Stimulated activated naive CD8-positive, alpha-beta T cell treated with anti-CD3 and anti-CD28 coated beads, Interleukin-15, Interleukin-2, amounts not matched to agents 100 ng/mL and 50 ng/mL, for 24 hours (primary cell): ENCODE measurements around the gene CMTM7.

ENCODE experiments used
- H3K27ac Mint-ChIP-seq: one replicate; pipeline ENCODE4 v1.8.0; 2021; ENCODE audit warnings: mild to moderate bottlenecking, mixed read lengths
- H3K27me3 Mint-ChIP-seq: one replicate; pipeline ENCODE4 v1.8.0; 2021; ENCODE audit warnings: mixed read lengths
- H3K36me3 Mint-ChIP-seq: one replicate; pipeline ENCODE4 v1.8.0; 2021; ENCODE audit warnings: low read depth, mixed read lengths
- H3K4me1 Mint-ChIP-seq: one replicate; pipeline ENCODE4 v1.8.0; 2021; ENCODE audit warnings: low read depth, mixed read lengths
- H3K4me3 Mint-ChIP-seq: one replicate; pipeline ENCODE4 v1.8.0; 2021; ENCODE audit warnings: mild to moderate bottlenecking, mixed read lengths
- H3K9me3 Mint-ChIP-seq: one replicate; pipeline ENCODE4 v1.8.0; 2021; ENCODE audit warnings: mixed read lengths

The CMTM7 gene

GRCh38 chr3:32487781-32488473, 96.3 kb downstream of the CMTM7 start:
- Mint-ChIP-seq H3K36me3 (peaks cover 49% of the 10 kb centered on the region), H3K27ac (no peak overlapping the region), H3K4me1 (peaks cover 24% of the 10 kb centered on the region), H3K27me3 (no peaks in the 10 kb centered on the region), H3K9me3 (no peaks in the 10 kb centered on the region), H3K4me3 (no peak overlapping the region)

DNA sequence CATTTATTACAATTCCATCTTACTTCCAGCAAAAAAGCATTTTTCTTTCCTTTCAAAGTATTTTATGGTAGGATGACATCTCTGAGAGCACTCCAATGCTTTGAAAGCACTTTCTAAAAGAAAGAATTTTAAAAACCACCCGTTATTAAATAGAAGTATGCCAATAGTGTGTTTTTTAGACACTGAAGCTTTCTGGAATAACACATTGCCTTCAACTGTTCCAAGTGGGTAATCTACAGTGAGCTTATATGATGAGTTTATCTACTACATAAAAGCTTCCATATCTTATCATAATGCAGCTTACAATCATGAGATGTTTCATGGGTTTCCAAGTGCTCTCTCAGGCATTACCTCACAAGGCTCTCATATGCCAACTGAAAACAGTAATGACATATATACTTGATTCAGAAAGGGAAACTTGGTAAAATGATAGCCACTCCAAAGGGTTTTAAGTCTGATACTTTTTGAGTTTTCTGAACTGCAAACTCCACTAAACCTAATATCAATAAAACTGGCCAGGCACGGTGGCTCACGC, 96.9 kb downstream of the CMTM7 start:
- peaks cover 45% of the 10 kb centered on the region for H3K36me3 Mint-ChIP-seq
- H3K27me3 Mint-ChIP-seq, result no peaks in the 10 kb centered on the region
- H3K27ac Mint-ChIP-seq, result no peak overlapping the region
- H3K4me1 Mint-ChIP-seq, result peaks cover 22% of the 10 kb centered on the region
- no peak overlapping the region for H3K4me3 Mint-ChIP-seq
- H3K9me3 Mint-ChIP-seq, result no peaks in the 10 kb centered on the region

DNA sequence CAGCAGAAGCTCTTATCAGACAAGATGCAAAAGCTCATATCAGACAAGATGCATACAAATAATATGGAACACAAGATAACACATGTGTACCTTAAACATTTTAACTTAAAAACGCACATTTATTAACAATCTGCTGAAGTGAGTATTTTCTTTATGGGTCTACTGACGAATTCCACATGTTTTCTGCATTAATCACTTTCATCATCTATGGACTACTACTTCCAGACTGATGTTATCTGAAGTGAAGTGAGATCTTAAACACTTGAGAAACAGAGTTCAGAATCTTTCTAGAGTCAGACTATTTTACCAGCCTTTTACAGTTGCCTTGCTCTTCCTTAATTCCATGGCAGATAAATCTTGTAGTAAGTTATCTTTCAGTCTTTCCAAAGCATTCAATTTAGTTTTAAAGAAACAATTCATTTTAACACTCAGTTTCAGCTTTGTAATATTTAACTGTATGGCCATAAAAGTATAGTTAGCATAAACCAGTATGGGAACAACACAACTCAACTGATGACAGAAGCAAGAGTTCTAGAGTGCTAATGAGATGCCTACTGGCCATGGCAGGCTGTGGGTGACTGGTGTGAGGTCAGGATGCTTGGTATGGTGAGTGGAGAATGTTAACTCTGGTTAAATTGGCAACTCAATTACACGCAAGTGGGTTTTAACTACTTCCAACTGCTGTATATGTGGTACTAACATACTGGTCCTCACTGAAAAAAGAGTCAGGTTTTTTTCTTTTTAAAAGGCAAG, 101.2 kb downstream of the CMTM7 start:
- Mint-ChIP-seq H3K27ac (no peak overlapping the region), H3K36me3 (peaks cover 19% of the 10 kb centered on the region), H3K4me1 (peaks cover 27% of the 10 kb centered on the region), H3K9me3 (no peaks in the 10 kb centered on the region), H3K27me3 (no peaks in the 10 kb centered on the region), H3K4me3 (no peak overlapping the region)

DNA sequence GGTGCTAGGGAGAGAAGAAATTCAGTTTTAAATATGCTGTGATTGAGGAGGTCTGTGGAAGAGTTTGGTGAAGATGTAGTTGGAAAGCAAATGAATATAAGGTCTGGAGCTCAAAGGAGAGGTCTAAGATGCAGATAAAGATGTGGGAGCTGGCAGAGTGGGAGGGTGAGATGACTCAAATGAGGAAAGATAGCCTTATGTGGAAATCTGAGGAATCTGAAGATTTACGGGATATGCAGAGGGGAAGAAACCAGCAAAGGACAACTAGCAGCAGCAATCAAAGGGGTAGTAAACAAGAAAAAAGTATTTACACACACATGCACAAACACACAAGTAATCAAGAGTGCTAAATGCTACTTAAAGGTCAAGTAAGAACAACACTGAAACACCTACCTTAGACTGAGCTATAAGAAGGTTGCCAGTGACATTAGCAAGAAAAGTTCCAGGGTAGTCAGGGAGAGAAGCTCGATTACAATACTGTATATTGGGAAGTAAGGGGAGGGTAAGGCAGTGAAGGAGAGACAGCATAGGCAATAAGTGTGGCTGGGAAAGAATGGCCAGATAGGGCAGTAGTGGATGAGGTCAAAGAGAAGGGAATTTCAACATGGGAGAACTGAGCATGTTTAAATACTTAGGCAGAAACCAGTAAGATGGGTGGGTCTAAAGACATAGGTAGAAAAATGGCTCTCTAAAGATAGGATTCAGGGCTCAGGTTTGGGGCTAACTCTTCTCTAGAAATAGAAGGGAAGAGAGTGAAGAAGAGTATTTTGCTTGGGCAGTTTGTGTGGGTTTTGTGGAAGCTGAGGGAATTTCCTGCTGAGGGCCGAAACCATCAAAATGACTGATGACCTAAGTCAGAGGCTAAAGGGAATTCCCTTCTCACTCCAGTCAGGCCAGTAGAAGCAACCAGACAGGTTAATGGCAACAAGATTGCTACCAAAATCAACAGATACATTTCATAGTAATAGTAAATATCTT, 102.1 kb downstream of the CMTM7 start:
- H3K4me3 Mint-ChIP-seq, result no peak overlapping the region
- peaks cover 15% of the 10 kb centered on the region for H3K36me3 Mint-ChIP-seq

GRCh38 chr3:32495085-32495484, 103.4 kb downstream of the CMTM7 start:
- Mint-ChIP-seq H3K9me3 (no peaks in the 10 kb centered on the region), H3K27me3 (no peaks in the 10 kb centered on the region), H3K27ac (peak overlapping the region; percentile 28), H3K4me3 (no peak overlapping the region), H3K36me3 (peaks cover 18% of the 10 kb centered on the region), H3K4me1 (peaks cover 39% of the 10 kb centered on the region)

More for the DNA sequence above, 102.1 kb downstream of the CMTM7 start:
- peaks cover 30% of the 10 kb centered on the region for H3K4me1 Mint-ChIP-seq
- no peaks in the 10 kb centered on the region for H3K9me3 Mint-ChIP-seq
- no peak overlapping the region for H3K27ac Mint-ChIP-seq
- no peaks in the 10 kb centered on the region for H3K27me3 Mint-ChIP-seq

GRCh38 chr3:32495609-32496008, 104.0 kb downstream of the CMTM7 start:
- Mint-ChIP-seq H3K4me3 (no peak overlapping the region), H3K27me3 (no peaks in the 10 kb centered on the region), H3K9me3 (no peaks in the 10 kb centered on the region), H3K4me1 (peaks cover 44% of the 10 kb centered on the region), H3K27ac (peak overlapping the region; percentile 28), H3K36me3 (peaks cover 23% of the 10 kb centered on the region)

DNA sequence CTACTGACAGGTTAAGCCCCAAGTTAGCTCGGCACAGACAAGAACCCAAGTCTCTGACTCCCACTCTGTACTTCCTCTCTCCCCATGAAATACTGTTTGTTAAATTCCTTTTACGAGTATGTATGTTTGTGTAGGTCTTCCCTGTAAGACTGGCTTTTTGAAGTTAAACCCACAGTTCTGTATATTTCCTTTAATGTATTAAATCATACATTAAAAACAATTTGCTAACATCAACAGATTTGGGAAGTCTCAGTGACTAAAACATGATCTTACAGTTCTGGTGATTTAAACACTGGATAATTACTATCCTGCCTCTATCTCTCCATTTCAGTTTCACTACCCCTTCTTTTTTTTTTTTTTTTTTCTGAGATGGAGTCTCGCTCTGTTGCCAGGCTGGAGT, 106.6 kb downstream of the CMTM7 start:
- peaks cover 60% of the 10 kb centered on the region for H3K4me1 Mint-ChIP-seq
- peak overlapping the region; percentile 32 for H3K27ac Mint-ChIP-seq
- no peak overlapping the region for H3K4me3 Mint-ChIP-seq
- no peaks in the 10 kb centered on the region for H3K9me3 Mint-ChIP-seq
- H3K27me3 Mint-ChIP-seq, result no peaks in the 10 kb centered on the region
- peaks cover 24% of the 10 kb centered on the region for H3K36me3 Mint-ChIP-seq

- H3K27ac Mint-ChIP-seq, result no peak overlapping the region
- no peak overlapping the region for H3K4me3 Mint-ChIP-seq
- H3K9me3 Mint-ChIP-seq, result no peaks in the 10 kb centered on the region
- H3K36me3 Mint-ChIP-seq, result peaks cover 24% of the 10 kb centered on the region
- H3K4me1 Mint-ChIP-seq, result peaks cover 63% of the 10 kb centered on the region
- H3K27me3 Mint-ChIP-seq, result no peaks in the 10 kb centered on the region
Observed at GRCh38 chr3:32498992-32499391, 107.3 kb downstream of the CMTM7 start.

DNA sequence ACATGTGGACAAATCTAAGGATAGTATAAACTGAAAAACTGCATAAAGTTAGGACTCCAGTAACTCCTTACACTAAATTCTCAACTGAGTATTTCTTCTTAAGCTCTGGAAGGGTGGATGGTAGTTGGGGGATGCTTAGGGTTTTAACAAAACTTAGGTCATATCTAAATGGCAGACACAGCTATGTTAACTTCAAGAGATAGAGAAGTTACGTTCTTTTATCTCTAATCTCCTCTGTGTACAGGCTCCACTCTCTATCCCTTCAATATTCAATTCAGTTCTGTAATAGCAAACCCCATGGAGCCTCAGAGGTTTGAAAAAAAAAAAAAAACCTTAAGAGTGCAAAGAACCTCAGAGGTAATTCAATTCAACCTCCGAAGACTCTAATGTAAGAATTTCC, 107.9 kb downstream of the CMTM7 start:
- Mint-ChIP-seq H3K9me3 (no peaks in the 10 kb centered on the region), H3K36me3 (peaks cover 24% of the 10 kb centered on the region), H3K27me3 (no peaks in the 10 kb centered on the region), H3K4me1 (peaks cover 63% of the 10 kb centered on the region), H3K4me3 (no peak overlapping the region), H3K27ac (no peak overlapping the region)

DNA sequence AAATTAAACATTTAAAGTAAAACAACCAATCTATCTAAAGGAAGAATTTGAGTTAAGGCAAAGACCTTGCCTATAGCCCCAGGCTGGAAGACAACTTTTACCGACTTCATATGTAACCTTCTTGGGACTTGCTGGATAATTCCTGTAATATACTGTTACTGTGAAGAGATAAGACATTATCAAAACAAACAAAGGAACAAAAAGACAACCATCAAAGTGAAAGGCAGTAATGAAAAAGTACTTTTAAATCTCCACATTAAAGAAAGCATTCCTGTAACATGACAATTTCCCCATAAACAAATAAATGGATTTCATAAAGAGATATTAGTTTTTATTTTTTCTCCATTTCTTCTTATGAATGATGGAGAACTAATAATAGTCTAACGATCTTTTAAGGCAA, 108.6 kb downstream of the CMTM7 start:
- no peaks in the 10 kb centered on the region for H3K9me3 Mint-ChIP-seq
- H3K27me3 Mint-ChIP-seq, result no peaks in the 10 kb centered on the region
- peak overlapping the region; percentile 98 for H3K4me3 Mint-ChIP-seq
- H3K4me1 Mint-ChIP-seq, result peaks cover 60% of the 10 kb centered on the region
- H3K27ac Mint-ChIP-seq, result no peak overlapping the region
- H3K36me3 Mint-ChIP-seq, result peaks cover 24% of the 10 kb centered on the region

- H3K4me1 Mint-ChIP-seq, result peaks cover 53% of the 10 kb centered on the region
- no peaks in the 10 kb centered on the region for H3K27me3 Mint-ChIP-seq
- peak overlapping the region; percentile 89 for H3K27ac Mint-ChIP-seq
- H3K4me3 Mint-ChIP-seq, result peak overlapping the region; percentile 98
- peaks cover 23% of the 10 kb centered on the region for H3K36me3 Mint-ChIP-seq
- no peaks in the 10 kb centered on the region for H3K9me3 Mint-ChIP-seq
Observed at GRCh38 chr3:32500880-32501782, 109.5 kb downstream of the CMTM7 start.

- H3K27ac Mint-ChIP-seq, result peak overlapping the region; percentile 89
- peak overlapping the region; percentile 98 for H3K4me3 Mint-ChIP-seq
- H3K36me3 Mint-ChIP-seq, result peaks cover 16% of the 10 kb centered on the region
- H3K9me3 Mint-ChIP-seq, result no peaks in the 10 kb centered on the region
- peaks cover 47% of the 10 kb centered on the region for H3K4me1 Mint-ChIP-seq
- no peaks in the 10 kb centered on the region for H3K27me3 Mint-ChIP-seq
Observed at GRCh38 chr3:32501783-32502117, 110.1 kb downstream of the CMTM7 start.

- H3K4me1 Mint-ChIP-seq, result peaks cover 44% of the 10 kb centered on the region
- no peaks in the 10 kb centered on the region for H3K27me3 Mint-ChIP-seq
- H3K27ac Mint-ChIP-seq, result peak within 1 kb of the TSS; percentile 89
- no peaks in the 10 kb centered on the region for H3K9me3 Mint-ChIP-seq
- peak within 1 kb of the TSS; percentile 98 for H3K4me3 Mint-ChIP-seq
- peaks cover 14% of the 10 kb centered on the region for H3K36me3 Mint-ChIP-seq
Observed at GRCh38 chr3:32502118-32502945, 110.7 kb downstream of the CMTM7 start, which contains the start of gene CMTM6. CMTM6 (minus strand) TSS chr3:32502852; CDS start chr3:32502745, 107 bp downstream.
